ENCODE measurements around the gene OCRL.

The OCRL gene

DNA sequence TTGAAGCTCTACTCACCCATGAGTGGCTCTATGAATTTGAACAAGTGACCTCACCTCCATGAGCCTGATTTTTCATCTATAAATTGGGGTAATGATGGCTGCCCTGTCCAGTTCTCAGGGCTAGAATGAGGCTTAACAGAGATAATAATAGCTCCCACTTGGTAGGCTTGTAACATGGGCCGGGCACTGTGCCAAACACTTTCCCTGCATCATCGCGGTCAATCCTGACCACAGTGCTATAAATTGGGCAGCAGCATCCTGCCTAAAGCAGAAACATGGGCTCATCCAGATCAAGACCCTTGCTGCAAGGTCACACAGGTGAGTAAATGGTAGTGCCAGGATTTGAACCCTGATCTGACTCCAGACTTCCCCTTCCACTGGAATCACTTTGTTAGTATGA, 101.9 kb downstream of the OCRL start:
- DNase-seq, result no peak
- Histone ChIP-seq H3K4me3 (ENCODE audit: low read depth, low read length) (no peak overlapping the region), H3K27me3 (no peaks in the 10 kb centered on the region), H3K9me3 (no peaks in the 10 kb centered on the region), H3K4me1 (no peaks in the 10 kb centered on the region), H3K36me3 (no peaks in the 10 kb centered on the region)
- TF ChIP-seq, protein P1, sequence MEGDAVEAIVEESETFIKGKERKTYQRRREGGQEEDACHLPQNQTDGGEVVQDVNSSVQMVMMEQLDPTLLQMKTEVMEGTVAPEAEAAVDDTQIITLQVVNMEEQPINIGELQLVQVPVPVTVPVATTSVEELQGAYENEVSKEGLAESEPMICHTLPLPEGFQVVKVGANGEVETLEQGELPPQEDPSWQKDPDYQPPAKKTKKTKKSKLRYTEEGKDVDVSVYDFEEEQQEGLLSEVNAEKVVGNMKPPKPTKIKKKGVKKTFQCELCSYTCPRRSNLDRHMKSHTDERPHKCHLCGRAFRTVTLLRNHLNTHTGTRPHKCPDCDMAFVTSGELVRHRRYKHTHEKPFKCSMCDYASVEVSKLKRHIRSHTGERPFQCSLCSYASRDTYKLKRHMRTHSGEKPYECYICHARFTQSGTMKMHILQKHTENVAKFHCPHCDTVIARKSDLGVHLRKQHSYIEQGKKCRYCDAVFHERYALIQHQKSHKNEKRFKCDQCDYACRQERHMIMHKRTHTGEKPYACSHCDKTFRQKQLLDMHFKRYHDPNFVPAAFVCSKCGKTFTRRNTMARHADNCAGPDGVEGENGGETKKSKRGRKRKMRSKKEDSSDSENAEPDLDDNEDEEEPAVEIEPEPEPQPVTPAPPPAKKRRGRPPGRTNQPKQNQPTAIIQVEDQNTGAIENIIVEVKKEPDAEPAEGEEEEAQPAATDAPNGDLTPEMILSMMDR (IDR thresholded peaks at IDR 0.05; ENCODE audit: low read depth, low read length), result no peak
